Psoas muscle (tissue), 8 donors: ENCODE results near the gene APOBEC3B. TPM values are rescaled to one million over a fixed set of nuclear protein-coding genes. Genes with fewer than 3 reads are reported as not detected.
"Not testable (repeated sequence)": the region's sequence is repeated elsewhere in the genome, so short reads cannot be mapped to it uniquely, and the experiment has no call there.

Experiments
- ATAC-seq, 4 donors: fragments of 200-7000 bp; cut with Tn5 transposase; one replicate each; pipeline ENCODE4 v1.9.1; 2020; ENCODE audit warnings: moderate library complexity in 3 of 4, mild to moderate bottlenecking in 2 of 4
- DNase-seq, 2 donors: peaks; one replicate each; pipeline ENCODE4 v3.0.0-alpha.2; 2020
- H3K27ac ChIP-seq: fragments of 200-600 bp; one replicate; pipeline ENCODE4 v1.8.0; 2022
- H3K27me3 ChIP-seq, 3 donors: fragments of 200-600 bp in 1 of 3; one replicate each; pipeline versions ENCODE4 v1.6.1 to v1.8.0; 2013 to 2022; ENCODE audit warnings: low read length in 2 of 3, mild to moderate bottlenecking in 2 of 3, moderate library complexity in 1 of 3; ENCODE audit not compliant: insufficient read depth in 3 of 3
- H3K36me3 ChIP-seq, 2 donors: fragments of 200-600 bp in 1 of 2; one replicate each; pipeline versions ENCODE4 v1.6.1 to v1.8.0; 2013 to 2022; ENCODE audit warnings: low read depth in 1 of 2, mild to moderate bottlenecking in 1 of 2, moderate library complexity in 1 of 2; ENCODE audit not compliant: insufficient read depth in 1 of 2
- H3K4me1 ChIP-seq: fragments of 200-600 bp; one replicate; pipeline ENCODE4 v1.8.0; 2022
- H3K4me3 ChIP-seq: fragments of 200-600 bp; one replicate; pipeline ENCODE4 v1.8.0; 2022; ENCODE audit warnings: mild to moderate bottlenecking
- H3K9me3 ChIP-seq: fragments of 200-600 bp; one replicate; pipeline ENCODE4 v1.8.0; 2022
- WGBS, 3 donors: extraction: QIAGEN DNeasy Blood & Tissue Kit; methylation state at CpG; one replicate each; pipeline versions ENCODE4 v1.1.6 to v1.1.7; 2013; 5-methylcytosine and 5-hydroxymethylcytosine counted together
- intact Hi-C, 2 donors: fragments of 100-400 bp; cut with DNase I; formaldehyde crosslinking; loops; one replicate each; pipeline versions ENCODE4 v1.11.0 to v1.14.2; 2022
- polyA plus RNA-seq, 3 donors: library from polyadenylated mRNA; stranded (reverse); fragments of 200-250 nt; gene quantifications; one replicate each; pipeline ENCODE4 v1.2.3, GENCODE V29; 2013
- total RNA-seq, 4 donors: library from RNA; stranded (reverse); fragmentation: NEBNext Ultra II Directional in 2 of 4; extraction: Animal tissue kit (Norgen Biotek cat#: 25700) in 2 of 4; gene quantifications; one replicate each; pipeline versions ENCODE4 v1.2.1 to v1.2.4, GENCODE V29; 2021 to 2023
- TF ChIP-seq, protein P1 (sequence below): fragments of 200-600 bp; IDR thresholded peaks from one replicate; pipeline ENCODE4 v1.8.0; 2022; ENCODE audit warnings: antibody characterized with exemption
- donor health status: healthy with polysubstance abuse.
- donor health status: DM: no; HTN: no; CAD: no; lungs with moderate emphysema.
- donor health status: Bipolar disorder and iron deficiency.
- donor health status: healthy.
- donor health status: DM: yes; HTN: yes; CAD: no.
- donor health status: DM: no; HTN: no; CAD: no.
- donor health status: DM: no; HTN: no; CAD: no.
- donor health status: DM: yes; HTN: yes; CAD: no.

APOBEC3B gene
- total and polyA plus RNA-seq, 7 donors = 0.15 to 0.59 (median 0.30) TPM; not detected in 2

DNA sequence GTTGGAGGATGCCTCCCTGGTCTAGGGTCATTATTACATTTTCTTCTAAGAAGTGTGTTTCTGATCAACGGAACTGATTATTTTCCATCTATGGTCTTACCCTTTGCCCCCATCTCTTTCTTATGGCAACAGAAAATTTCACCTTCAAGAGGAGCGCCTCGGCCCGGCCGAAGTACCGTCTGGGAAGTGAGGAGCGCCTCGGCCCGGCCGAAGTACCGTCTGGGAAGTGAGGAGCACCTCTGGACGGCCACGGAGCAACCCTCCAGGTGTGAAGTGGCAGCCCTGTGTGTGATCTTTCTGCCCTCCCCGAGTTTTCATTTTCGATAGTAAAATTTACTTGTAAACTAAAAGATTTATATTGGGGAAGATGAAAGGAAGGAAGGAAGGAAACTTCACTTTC is 28.8 kb downstream of the APOBEC3B start:
- Histone ChIP-seq H3K9me3 (no peaks in the 10 kb centered on the region), H3K4me3 (no peak overlapping the region), H3K27ac (no peak overlapping the region), H3K36me3 (no peaks in the 10 kb centered on the region), H3K4me1 (no peaks in the 10 kb centered on the region), H3K27me3 (peaks cover 0 to 10% (median 0%) of the 10 kb centered on the region in 3 donors)
- TF ChIP-seq, protein P1, sequence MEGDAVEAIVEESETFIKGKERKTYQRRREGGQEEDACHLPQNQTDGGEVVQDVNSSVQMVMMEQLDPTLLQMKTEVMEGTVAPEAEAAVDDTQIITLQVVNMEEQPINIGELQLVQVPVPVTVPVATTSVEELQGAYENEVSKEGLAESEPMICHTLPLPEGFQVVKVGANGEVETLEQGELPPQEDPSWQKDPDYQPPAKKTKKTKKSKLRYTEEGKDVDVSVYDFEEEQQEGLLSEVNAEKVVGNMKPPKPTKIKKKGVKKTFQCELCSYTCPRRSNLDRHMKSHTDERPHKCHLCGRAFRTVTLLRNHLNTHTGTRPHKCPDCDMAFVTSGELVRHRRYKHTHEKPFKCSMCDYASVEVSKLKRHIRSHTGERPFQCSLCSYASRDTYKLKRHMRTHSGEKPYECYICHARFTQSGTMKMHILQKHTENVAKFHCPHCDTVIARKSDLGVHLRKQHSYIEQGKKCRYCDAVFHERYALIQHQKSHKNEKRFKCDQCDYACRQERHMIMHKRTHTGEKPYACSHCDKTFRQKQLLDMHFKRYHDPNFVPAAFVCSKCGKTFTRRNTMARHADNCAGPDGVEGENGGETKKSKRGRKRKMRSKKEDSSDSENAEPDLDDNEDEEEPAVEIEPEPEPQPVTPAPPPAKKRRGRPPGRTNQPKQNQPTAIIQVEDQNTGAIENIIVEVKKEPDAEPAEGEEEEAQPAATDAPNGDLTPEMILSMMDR = no peak
- WGBS, 3 donors = 69 to 78% (median 70%) methylated on average over 15 of the region's 15 CpGs
- intact Hi-C loops = no loop called here
- no peak for ATAC-seq
- DNase-seq = no peak

DNA sequence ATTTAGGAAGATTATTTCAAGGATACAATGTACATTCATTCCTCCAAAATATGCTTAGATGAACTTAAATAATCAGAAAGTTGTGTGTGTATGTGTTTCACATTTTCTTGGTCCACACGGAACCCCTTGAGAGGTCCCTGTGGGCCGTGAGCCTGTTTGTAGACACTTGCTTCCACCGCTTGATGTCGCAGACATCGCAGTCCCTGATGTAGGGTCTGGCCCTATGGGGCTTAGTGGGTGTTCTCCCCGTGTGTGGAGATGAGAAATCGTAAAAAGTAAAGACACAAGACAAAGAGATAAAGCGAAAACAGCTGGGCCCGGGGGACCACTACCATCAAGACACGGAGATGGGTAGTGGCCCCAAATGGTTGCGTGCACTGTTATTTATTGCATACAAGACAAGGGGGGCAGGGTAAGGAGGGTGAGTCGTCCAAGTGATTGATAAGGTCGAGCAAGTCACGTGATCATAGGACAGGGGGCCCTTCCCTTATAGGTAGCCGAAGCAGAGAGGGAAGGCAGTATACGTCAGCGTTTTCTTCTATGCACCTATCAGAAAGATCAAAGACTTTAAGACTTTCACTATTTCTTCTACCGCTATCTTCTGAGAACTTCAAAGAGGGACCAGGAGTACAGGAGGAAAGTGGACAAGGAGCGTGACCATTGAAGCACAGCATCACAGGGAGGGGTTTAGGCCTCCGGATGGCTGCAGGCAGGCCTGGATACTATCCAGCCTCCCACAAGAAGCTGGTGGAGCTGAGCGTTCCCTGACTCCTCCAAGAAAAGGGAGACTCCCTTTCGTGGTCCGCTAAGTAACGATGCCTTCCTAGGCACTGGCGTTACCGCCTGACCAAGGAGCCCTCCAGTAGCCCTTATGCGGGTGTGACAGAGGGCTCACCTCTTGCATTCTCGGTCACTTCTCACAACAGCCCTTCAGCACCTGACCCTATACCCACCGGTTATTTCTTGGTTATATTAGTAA is 30.7 kb downstream of the APOBEC3B start:
- Histone ChIP-seq H3K4me1 (no peaks in the 10 kb centered on the region), H3K9me3 (no peaks in the 10 kb centered on the region), H3K36me3 (no peaks in the 10 kb centered on the region), H3K27ac (no peak overlapping the region), H3K4me3 (no peak overlapping the region), H3K27me3 (peaks cover 0 to 6% (median 0%) of the 10 kb centered on the region in 3 donors)
- WGBS, 3 donors = 79 to 82% (median 80%) methylated on average over 29 of the region's 29 CpGs
- TF ChIP-seq, protein P1 = no peak
- ATAC-seq (no peak), DNase-seq (no peak)
- intact Hi-C loops = no loop called here

DNA sequence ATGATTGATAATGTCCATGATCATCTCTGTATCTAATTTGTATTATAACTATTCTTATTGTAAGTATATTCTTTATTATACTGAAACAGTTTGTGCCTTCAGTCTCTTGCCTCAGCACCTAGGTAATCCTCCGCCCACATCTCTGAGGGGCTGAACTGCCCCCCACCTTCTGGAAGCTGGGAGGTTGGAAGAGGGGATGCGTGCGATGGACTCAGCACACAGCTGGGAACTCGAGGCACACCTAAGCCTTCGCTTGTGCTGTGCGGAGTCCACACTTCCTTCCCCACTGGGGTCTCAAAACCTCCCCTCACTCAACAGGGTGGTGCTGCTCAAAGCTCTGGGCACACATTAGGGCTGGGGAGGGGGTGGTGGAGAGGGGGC is 31.4 kb downstream of the APOBEC3B start:
- intact Hi-C loops = not testable (repeated sequence)

DNA sequence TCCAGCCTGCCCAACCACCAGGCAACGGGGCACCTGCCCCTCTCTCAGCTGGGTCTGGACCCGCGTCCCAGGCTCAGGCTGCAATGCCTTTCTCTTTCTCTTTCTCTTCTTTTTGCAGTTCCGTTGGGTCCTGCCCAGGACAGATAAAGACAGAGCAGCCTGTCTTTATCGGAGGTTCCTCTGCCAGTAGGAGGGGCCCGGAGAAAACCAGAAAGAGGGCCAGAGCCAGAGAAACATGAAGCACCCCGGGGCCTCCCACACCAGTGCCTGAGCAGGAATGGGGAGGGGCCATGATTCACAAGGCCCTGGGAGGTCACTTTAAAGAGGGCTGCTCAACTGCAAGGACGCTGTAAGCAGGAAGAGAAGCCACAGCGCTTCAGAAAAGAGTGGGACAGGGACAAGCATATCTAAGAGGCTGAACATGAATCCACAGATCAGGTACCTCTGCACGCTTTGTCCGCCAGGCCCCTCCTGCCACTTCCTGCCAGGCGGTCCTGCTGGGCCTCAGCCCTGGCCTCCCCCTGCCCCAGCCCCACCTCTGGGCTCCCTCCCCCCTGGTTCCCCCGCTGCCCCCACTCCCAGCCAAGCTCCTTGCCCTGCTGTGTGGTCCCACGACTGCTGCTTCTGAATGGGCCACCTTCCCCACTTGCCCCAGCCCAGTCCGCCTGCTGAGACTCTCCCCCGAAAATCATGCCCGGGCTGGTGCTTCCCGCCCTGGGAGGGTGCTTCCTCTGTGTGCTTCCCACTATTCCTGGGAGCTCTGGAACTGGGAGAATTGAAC is 32.0 kb downstream of the APOBEC3B start, which contains the start of gene APOBEC3C:
APOBEC3C (plus strand) TSS at position 316 of the 781 bp plus-strand sequence; CDS start at position 422, 106 bp downstream.
- H3K36me3 ChIP-seq = no peaks in the 10 kb centered on the region
- H3K4me1 ChIP-seq = no peaks in the 10 kb centered on the region
- ATAC-seq = peak; percentile 34 to 85 (median 70)
- peaks cover 0 to 13% (median 0%) of the 10 kb centered on the region in 3 donors for H3K27me3 ChIP-seq
- intact Hi-C loops = no loop called here
- H3K4me3 ChIP-seq = peak within 1 kb of the TSS; percentile 53
- H3K9me3 ChIP-seq = no peaks in the 10 kb centered on the region
- DNase-seq = peak; percentile 75 to 77
- TF ChIP-seq, protein P1 = no peak
- WGBS, 3 donors = 23 to 31% (median 24%) methylated on average over 18 of the region's 18 CpGs
- H3K27ac ChIP-seq = no peak within 1 kb of the TSS

More for the DNA sequence above, 31.4 kb downstream of the APOBEC3B start:
- H3K36me3 ChIP-seq, DNase-seq, H3K27ac ChIP-seq, H3K9me3 ChIP-seq, H3K4me1 ChIP-seq: not testable (repeated sequence)
- WGBS, 3 donors = 82 to 88% (median 86%) methylated on average over 6 of the region's 6 CpGs
- peaks cover 0 to 13% (median 0%) of the 10 kb centered on the region in 3 donors for H3K27me3 ChIP-seq
- H3K4me3 ChIP-seq = peak overlapping the region; percentile 53
- ATAC-seq = peak in 1 of 4 donors; percentile 5

DNA sequence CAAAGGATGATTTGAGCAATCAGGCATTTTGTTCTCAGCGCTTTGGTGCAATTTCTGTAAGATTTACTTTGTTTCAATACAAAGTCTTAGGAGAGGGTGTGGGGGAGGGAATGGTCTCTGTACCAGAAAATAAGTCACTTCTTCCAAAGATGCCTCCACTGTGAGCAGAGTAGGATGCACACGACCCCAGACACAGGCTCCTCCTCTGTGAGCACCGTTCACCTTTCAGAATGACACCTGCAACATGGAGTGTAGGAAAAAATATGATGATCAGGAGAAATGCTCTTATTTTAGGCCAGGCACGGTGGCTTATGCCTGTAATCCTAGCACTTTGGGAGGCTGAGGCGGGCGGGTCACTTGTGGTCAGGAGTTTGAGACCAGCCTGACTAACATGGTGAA is 32.6 kb downstream of the APOBEC3B start:
- ATAC-seq, H3K4me1 ChIP-seq, DNase-seq, H3K36me3 ChIP-seq, intact Hi-C loops, H3K27ac ChIP-seq, H3K9me3 ChIP-seq: not testable (repeated sequence)
- 50 to 65% (median 63%) methylated on average over 6 of the region's 6 CpGs for WGBS, 3 donors
- peak overlapping the region; percentile 53 for H3K4me3 ChIP-seq
- peaks cover 0 to 13% (median 0%) of the 10 kb centered on the region in 3 donors for H3K27me3 ChIP-seq
